ENCODE results near the gene FZD10. TPM values are rescaled to one million over a fixed set of nuclear protein-coding genes. Genes with fewer than 3 reads are reported as not detected.

Gene FZD10, protein sequence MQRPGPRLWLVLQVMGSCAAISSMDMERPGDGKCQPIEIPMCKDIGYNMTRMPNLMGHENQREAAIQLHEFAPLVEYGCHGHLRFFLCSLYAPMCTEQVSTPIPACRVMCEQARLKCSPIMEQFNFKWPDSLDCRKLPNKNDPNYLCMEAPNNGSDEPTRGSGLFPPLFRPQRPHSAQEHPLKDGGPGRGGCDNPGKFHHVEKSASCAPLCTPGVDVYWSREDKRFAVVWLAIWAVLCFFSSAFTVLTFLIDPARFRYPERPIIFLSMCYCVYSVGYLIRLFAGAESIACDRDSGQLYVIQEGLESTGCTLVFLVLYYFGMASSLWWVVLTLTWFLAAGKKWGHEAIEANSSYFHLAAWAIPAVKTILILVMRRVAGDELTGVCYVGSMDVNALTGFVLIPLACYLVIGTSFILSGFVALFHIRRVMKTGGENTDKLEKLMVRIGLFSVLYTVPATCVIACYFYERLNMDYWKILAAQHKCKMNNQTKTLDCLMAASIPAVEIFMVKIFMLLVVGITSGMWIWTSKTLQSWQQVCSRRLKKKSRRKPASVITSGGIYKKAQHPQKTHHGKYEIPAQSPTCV
- 0.05 and 1.0 TPM in 2 replicates for total RNA-seq

DNA sequence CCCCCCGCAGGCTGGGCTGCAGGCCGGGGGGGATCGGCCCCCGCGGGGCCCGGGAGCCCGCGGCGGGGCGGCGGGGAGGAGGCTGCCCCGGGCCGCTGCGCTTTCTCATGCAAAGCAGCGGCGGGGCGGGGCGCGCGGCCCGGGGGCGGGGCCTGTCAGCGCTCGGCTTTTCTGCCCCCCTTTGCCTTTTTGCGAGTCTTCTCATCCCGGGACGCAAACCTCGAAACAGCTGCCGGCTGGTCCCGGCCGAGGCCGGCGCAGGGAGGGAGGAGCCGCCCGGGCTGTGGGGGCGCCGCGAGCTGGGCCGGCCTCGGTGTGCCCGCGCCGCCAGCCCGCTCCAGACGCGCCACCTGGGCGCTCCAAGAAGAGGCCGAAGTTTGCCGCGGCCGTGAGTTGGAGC lies at the start of gene FZD10:
TSS of gene FZD10 (plus strand) at position 198 of the 400 bp plus-strand sequence. CDS start 479 bp downstream, outside the sequence.
- no peak for DNase-seq (ENCODE audit: low read depth)

DNA sequence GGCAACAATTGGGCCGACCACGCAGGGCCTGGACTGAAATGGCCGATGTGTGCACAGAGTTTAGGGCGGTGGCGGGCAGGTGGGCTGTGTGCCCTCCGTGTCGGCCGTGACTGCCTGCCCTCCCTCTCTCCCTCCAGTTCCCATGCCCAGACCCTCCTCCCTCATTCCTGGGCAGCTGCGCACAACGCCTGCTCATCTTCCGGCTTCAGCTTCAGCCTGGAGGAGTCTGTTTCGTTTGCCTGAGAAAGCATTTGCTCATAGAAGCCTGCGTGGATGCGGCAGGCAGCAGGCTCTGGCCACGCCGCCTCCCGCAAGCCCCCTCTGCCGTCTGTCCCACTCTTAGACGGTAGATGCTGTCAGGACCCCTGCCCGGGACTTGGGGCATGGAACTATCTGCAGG lies 47.3 kb upstream of the FZD10 start:
- DNase-seq (ENCODE audit: low read depth), result no peak

DNA sequence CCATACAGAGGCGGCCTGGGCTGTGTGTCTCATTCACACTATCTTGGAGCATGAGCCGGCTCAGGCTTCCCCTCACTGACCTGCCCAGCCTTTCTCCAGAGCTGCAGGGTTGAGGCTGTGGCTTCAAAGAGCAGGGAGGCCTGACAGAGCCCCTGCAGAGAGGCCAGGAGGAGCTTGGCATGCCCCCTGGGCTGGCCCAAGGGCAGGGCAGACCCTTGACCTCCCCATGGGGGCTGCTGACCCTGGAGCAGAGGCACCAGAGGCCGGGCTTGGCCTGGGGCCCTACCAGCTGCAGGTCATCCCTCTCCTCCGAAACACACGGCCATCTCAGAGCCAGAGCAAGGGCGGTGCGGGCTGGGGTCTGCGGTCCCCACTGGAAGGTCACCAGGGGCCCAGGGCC lies 46.6 kb upstream of the FZD10 start:
- no peak for DNase-seq (ENCODE audit: low read depth)

DNA sequence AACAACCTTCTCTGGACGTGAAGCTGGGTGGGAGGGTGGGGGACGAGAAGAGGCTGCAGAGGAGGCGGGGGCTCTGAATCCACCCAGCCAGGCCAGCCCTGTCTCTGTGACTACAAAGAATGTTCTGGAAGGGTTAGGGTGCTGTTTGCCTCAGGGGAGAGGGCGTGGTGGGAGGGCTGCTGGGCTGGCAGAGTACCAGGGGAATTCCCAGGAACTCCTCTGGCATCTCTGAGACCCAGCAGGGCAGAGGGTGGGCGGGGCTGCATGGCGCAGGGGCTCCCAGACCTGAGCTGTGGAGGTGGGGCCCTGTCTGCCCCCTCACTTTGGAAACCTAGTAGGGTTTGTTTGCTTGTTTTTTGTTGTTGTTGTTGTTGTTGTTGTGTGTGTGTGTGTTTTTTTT lies 45.5 kb upstream of the FZD10 start:
- DNase-seq (ENCODE audit: low read depth), result peak; percentile 43

DNA sequence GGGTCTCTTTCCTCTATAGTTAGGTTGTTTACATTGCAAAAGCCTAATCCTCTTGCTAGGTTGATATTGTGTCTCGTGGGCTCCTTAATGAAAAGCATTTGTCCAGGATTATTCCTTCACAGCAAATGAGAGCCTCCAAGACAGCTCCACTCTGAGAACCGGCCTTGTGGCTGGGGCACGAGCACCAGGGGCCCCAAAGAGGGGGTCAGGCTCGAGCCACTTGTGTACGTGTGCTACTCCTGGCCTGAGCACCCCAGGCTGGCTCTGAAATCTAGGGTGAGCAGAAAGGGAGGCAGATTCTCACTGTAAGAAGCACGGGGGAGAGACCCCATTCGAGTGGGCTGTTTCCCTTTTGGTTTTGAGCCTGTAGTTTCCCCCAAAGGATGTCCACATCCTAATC lies 45.0 kb upstream of the FZD10 start:
- no peak for DNase-seq (ENCODE audit: low read depth)

DNA sequence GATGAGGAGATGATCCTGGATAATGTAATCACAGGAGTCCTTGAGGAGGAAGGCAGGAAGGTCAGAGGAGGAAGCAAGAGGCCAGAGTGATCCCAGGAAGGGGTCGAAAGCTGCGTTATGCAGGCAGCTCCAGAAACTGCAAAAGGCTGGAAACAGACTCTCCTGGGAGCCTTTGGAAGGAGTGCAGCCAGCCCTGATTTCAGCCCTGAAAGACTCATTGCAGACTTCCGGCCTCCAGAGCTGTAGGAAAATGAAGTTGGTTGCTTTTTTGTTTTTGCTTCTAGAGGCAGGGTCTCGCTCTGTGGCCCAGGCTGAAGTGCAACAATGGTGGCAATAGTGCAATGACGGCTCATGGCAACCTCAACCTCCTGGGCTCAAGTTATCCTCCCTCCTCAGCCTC lies 44.6 kb upstream of the FZD10 start:
- DNase-seq (ENCODE audit: low read depth), result no peak

DNA sequence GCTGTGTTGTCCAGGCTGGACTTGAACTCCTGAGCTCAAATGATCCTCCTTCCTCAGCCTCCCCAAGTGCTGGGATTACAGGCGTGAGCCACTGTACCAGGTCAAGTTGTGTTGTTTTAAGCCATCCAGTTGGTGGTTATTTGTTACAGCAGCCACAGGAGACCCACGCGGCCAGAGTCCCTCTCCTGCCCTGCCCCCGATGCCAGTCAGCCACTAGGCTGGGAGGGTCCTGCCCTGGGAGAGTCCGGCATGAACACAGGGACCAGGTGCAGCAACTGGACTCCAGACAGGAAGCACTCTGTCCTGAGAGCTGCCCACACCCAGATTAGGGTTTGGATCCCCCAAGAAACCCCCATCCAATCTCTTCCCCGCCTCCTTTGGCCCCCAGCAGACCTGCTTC lies 44.1 kb upstream of the FZD10 start:
- DNase-seq (ENCODE audit: low read depth), result no peak

DNA sequence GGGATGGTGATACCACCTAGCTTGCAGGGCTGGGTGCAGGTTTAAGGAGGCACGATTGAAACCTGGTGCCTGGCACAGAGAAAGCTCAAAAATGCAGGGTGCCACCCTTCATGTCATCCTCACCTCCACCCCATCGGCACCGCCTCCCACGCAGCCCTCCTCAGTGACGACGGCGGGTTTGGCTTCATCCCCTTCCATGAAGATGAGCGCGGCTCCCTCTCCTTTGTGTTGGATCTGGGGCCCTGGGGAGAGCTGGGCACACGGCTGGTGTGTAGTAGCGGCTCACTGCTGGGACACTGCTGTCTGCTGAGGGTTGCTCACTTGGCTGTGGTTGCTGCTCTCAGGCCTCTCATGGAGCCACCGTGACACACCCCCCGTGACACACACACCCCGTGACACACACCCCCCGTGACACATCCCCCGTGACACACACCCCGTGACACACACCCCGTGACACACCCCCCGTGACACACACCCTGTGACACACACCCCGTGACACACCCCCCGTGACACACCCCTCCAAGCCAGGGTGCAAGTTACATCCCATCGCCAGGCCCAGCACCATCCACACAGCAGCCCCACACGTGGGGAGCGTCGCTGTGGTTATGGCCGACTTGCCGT lies 42.9 kb upstream of the FZD10 start:
- DNase-seq (ENCODE audit: low read depth), result no peak

DNA sequence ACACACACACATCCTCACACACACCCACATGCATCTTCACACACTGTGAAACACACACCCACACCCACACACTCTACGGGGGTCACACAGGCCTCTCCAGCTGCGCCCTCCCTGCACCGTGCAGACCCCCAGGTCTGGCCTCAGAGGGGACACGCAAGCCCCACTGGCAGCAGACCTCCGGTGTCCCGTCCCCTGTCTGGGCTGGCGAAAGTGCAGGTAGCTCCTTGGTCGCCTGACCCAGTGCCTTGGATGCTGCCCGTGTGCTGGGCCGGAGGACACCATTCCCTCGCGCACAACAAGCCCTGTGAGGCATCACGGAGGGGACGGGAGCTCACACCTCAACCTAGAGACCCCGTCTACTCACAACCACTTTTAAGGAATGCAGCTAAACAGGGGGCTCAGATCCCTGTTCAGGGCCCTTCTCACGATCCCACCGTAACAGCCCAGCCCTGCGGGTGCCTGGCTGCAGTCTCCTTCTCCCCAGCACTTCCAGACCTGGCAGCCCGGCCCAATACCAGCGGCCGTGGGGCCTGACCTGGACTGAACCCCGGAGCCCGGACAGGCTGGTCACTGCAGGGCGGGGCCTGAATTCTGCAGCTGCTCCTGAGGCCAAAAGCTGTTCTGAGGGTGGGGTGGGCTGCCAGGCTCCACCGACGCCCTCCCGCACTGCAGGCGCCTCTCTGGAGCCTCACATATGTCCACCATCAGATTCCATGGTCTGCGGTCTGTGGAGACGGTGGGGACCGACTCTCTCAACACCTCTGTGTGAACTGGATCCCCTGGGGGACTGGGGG lies 42.1 kb upstream of the FZD10 start:
- no peak for DNase-seq (ENCODE audit: low read depth)

DNA sequence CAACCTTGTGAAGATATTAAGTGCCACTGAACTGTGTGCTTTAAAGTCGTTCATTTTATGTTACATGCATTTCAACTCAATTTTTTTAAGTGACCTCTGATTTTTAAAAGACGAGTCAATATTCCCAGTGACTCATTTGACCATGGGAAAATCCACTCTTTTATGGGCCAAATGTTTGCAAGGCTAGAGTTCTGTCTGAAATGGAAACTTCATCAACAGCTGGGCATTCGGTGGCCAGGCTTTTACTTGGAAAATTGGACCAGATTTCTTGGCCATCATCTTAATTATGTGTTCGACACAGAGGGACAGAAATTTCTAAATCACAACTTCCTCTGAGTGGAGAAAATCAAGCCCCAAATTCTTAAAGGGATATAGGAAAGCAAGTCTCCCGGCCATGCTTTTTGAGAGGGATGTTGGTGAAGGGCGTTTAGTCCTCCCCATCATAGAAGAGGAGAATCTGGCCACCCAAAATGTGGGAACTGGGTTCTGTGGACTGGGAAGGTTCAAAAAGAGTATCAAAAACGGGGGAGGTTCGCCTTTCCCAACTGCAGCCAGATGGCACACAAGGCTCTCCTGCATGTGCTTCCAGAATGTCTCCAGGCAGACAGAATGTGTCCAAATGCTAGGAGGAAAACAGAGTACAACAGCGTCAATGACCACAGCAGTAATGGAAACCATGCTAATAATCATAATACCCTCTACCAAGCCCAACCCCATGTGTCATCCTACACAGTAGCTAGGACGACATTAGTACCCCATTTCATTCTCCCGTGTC lies 40.9 kb upstream of the FZD10 start:
- DNase-seq (ENCODE audit: low read depth), result no peak

DNA sequence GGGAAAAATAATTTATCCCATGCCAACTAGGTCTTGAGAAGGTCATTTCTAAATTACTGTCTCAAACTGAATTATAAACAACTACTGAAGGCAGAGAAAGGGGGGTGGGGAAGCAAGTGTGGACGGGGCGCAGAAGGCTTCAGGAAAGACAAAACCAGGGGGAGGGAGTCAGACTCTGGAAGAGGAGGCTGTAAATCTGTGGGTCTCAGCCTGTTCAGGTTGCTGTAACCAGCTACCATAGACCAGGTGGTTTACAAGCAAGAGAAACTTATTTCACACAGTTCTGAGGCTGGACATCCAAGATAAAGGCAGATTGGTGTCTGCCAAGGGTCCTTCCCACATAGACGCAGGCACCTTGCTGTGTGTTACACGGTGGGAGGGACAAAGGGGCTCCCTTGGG lies 39.9 kb upstream of the FZD10 start:
- no peak for DNase-seq (ENCODE audit: low read depth)

DNA sequence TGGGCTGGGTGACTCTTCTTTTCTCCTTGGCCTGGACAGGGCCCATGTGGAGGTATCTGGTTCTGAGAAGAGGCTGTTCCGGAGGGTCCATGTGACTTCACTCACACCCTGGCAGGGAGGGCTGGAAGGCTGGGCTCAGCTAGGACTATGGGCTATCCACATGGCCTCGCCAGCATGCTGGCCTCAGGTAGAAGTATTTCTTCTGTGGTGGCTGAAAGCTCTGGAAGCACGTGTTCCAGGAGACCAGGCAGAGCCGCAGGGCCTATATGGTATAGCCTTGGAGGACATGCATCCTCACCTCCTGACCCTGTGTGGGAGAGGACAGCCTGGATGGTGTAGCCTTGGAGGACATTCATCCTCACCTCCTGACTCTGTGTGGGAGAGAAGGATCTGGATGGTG lies 38.2 kb upstream of the FZD10 start:
- no peak for DNase-seq (ENCODE audit: low read depth)

DNA sequence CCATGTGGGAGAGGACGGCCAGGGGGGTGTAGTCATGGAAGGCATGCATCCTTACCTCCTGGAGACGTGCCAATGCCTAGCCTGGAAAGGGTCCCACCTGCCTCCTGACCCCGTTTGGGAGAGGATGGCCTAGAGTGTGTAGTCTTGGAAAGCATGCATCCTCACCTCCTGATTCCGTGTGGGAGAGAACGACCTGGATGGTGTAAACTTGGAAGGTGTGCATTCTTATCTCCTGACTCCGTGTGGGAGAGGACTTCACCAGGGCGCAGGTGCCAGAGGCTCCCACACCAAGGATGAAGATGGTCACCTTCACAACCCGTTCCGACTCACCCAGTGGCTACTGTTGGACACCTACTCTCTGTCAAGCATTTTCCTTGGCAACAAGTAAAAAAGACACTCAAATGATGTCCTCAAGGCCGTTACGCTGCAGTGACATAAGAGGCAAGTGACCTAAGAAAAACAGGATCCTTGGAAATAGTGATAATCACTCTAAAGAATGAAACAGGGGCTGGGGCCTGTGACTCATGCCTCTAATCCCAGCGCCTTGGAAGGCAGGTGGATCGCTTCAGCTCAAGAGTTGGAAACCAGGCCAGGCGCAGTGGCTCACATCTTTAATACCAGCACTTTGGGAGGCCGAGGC lies 37.5 kb upstream of the FZD10 start:
- no peak for DNase-seq (ENCODE audit: low read depth)

DNA sequence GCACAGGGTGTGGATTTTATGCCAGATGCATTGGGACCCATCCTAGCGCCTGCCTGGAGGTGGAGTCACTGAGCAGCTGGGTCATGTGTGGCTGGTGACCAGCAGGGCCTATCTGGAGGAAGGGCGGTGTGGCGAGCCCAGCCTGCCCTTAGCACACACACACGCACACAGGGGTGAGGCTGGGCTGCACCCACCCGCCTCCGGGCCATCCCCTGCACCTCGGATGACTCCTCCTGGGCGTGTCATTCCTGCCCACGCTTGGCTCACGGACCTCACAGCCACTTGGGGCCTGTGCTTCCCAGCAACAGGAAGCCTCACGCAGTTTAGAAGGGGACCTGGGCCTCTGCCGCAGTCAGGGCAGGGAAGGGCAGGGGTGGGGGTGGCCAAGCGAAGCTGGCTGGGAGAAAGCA lies 36.2 kb upstream of the FZD10 start:
- DNase-seq (ENCODE audit: low read depth), result no peak

DNA sequence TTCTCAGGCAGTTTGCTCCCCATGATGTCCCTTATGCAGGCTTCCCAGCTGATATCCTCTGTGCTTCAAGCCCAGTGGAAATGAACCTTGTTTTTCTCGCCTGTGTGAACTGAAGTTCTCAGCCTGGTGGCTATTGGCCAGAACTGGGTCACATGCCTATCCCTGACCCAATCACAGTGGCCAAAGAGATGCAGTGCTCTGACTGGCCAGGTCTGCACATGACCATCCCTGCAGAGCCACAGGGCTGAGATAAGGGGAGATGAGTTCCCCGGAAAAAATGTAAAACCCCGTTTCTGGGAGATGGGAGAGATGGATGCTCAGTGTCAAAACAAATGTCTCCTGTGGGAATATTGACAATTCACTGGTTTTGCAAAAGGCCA lies 34.7 kb upstream of the FZD10 start:
- no peak for DNase-seq (ENCODE audit: low read depth)

DNA sequence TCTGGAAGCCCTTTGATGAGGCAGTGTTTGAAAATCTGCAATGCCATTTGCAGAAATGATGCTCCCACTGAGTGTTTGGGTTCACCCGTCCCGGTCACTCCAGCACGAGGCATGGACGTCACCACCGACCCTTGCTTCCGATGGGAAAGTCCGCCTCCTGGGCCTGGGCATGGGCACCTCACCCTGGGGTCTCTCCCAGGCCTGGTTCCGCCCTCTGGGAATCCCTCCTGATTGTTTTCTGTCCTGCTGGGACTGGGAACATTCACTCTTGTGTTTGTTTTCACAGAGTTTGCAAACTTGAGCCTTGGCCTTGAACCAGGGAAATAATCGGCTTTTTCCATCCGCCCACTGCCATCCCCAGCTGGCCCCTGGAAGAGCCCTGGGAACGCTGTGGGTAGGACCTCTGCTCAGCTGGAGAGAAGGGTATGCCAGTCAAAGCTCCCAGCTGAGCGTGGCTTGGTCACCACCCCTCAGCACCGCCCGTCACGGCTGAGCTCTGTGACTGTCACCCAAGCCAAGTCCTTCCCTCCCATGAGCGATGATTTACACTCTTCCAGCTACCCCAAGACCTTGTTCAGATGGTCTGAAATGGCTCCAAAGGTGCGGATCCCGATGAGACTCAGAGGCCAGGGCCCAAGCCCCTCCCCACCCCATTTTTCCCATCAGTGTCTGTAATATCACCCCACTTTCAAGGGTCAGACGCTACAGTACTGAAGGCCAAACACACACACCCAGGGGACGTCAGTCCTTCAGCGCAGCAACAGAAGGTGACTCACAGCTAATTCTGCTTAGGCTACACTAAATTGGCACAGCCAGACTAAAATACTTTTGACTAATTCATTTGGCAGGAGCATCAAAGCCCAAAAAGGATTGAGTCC lies 34.1 kb upstream of the FZD10 start:
- peak; percentile 33 for DNase-seq (ENCODE audit: low read depth)

DNA sequence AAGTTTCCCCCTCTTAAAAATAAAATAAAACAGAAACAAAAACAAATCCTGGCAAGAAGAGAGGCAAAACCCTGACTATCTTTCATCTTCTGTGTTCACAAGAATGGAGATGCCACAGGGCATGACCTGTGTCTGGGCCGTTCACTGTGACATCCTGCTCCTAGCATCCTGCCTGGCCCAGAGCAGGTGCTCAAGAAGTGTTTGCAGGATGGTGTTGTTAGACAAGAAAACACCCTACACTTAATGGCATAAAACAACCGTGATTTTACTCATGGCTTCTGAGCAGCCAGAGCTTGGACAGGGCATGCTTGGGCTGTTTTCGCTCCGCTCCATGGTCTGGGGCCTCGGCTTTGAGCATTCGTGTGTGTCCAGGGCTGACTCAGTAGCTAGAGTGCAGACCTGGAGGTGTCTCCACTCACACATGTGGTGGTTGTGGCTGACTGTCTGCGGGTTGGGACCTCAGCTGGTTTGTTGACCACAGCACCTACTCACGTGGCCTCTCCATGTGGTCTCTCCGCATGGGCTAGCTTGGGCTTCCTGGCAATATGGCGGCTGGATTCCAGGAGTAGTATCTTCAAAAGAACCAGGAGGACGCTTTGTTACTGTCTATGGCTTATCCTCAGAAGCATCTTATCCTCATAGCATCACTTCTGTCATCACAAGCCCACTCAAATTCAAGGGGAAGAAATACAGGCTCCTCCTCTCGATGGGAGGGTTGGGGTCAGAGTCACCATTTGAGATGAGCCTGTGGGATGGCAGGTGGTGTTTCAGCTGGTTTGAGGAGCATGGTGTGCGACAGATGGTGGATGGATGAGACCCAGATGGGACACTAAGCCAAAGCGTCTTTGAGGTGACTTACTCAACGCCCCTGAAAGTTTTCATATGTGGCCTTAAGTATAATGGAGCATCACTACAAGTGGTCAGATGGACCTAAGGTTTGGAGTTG lies 33.2 kb upstream of the FZD10 start:
- DNase-seq (ENCODE audit: low read depth), result no peak

DNA sequence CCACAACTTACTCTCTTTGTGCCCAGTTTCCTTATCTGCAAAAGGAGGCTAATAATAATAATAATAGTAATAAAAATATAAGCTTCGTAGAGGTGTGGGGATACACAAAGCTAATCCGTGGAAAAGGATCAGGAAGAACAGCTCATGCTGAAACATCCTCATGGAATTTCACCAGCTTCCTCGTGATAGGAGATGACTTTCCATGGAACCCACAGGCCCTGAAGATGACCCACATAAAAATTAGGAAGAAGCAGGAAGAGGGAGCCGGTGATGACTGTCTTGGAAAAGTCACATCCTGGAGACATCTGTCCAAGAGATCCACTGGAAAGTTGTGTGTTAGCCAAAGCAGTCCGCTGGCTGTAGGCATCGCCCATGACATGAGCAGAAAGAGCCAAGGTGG lies 31.9 kb upstream of the FZD10 start:
- DNase-seq (ENCODE audit: low read depth), result no peak

DNA sequence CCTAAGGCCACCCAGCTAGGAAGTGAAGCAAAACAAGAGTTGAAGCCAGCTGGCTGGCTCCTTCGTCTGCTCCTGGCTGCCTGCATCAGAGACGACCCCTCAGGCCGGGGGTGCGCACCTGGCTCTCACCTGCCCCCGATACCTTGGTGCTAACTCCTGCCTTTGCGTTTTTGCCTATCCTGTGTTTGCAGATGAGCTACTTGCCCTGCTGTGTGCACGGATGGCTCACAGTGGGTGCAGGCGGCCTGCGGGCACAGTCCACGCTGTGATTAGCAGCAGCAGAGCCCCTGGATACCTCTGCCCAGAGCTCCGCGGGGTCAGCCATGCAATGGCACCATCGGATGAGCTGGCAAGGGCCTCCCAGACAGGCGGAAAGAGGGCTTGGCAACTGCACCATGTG lies 31.2 kb upstream of the FZD10 start:
- no peak for DNase-seq (ENCODE audit: low read depth)
